HUES48 (cell line): ENCODE results near the gene CREB5.
"Not testable (repeated sequence)": the region's sequence is repeated elsewhere in the genome, so short reads cannot be mapped to it uniquely, and the experiment has no call there.

ENCODE experiments used
- H3K27ac ChIP-seq: one replicate; pipeline ENCODE4 v1.7.0; 2013; ENCODE audit warnings: low read depth, low read length, inconsistent platforms
- H3K27me3 ChIP-seq: 2 replicates; pipeline ENCODE4 v1.6.1; 2013; ENCODE audit warnings: mild to moderate bottlenecking, low read length; ENCODE audit not compliant: control insufficient read depth, insufficient read depth
- H3K36me3 ChIP-seq: 2 replicates; pipeline ENCODE4 v1.6.1; 2013; ENCODE audit warnings: low read length; ENCODE audit not compliant: control insufficient read depth, insufficient read depth
- H3K4me1 ChIP-seq: 2 replicates; pipeline ENCODE4 v1.6.1; 2013; ENCODE audit warnings: mild to moderate bottlenecking, low read length; ENCODE audit not compliant: control insufficient read depth, insufficient read depth
- H3K4me3 ChIP-seq: 2 replicates; pipeline ENCODE4 v1.5.1; 2013; ENCODE audit warnings: mild to moderate bottlenecking, low read depth, low read length
- H3K9ac ChIP-seq: 2 replicates; pipeline ENCODE4 v1.6.1; 2013; ENCODE audit warnings: mild to moderate bottlenecking, low read depth, low read length, moderate library complexity
- H3K9me3 ChIP-seq: 2 replicates; pipeline ENCODE4 v1.6.1; 2013; ENCODE audit warnings: low read length; ENCODE audit not compliant: control insufficient read depth, insufficient read depth

CREB5 gene

GRCh38 chr7:28779954-28780353, 367.6 kb downstream of the CREB5 start:
- Histone ChIP-seq H3K27me3 (no peaks in the 10 kb centered on the region), H3K36me3 (no peaks in the 10 kb centered on the region), H3K9me3 (no peaks in the 10 kb centered on the region), H3K4me1 (no peaks in the 10 kb centered on the region), H3K4me3 (no peak overlapping the region), H3K9ac (no peak overlapping the region), H3K27ac (no peak overlapping the region)

DNA sequence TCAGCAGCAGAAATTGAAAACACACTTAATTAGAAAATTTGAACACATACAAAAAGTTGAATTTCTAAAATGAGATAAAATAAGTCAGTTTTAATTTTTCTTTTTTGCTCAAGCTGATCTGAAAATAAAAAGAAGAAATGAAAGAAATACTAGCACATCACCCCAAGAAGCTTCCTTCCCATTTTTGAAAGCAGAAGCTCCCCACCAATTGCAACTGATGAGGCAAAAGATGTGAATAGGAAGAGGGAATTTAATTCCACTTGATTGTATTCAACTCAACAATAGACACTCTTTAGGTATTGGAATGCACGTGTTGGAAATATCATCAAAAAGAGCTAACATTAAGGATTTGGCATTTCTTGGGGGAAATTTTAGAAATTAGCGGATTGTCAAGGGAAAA, 370.0 kb downstream of the CREB5 start:
- no peaks in the 10 kb centered on the region for H3K9me3 ChIP-seq
- H3K4me1 ChIP-seq = no peaks in the 10 kb centered on the region
- H3K27ac ChIP-seq = no peak overlapping the region
- H3K4me3 ChIP-seq = no peak overlapping the region
- no peaks in the 10 kb centered on the region for H3K27me3 ChIP-seq
- no peaks in the 10 kb centered on the region for H3K36me3 ChIP-seq
- no peak overlapping the region for H3K9ac ChIP-seq

DNA sequence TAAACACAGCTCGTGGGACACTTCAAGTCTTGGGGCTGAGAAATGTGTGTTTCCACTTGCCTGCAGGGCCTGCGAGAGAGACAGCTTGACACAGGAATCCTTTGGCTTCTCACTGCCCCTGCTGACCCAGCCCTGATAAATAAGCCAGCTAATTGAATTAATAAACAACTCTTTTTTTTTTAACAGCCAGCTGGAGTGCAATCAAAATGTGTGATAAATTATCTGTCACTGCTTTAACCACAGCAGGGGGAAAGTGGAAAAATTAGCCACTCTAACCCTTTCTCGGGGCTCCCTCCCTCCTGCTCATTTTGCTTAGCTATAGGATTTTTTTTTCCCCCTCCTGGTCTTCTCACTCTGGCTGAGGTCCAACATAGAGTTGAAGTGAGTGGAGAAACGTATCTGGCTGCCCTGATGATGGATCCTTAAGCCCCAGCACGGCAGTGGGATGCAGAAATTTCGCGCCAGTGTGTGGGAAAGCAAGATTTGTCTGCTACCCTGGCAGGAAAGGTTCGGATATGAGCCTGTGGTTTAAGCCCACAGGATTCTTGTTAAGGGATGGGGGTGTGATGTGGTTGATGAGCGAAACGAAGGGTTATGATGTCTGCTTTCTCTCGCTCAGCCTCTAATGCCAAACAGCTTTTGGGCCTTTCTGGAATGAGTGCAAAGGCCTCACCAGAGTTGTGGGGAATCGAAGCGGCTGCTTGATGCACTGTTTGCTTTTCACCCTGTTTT, 372.0 kb downstream of the CREB5 start:
- H3K27ac ChIP-seq = no peak overlapping the region
- no peaks in the 10 kb centered on the region for H3K4me1 ChIP-seq
- no peaks in the 10 kb centered on the region for H3K27me3 ChIP-seq
- no peaks in the 10 kb centered on the region for H3K36me3 ChIP-seq
- H3K9ac ChIP-seq = no peak overlapping the region
- H3K9me3 ChIP-seq = no peaks in the 10 kb centered on the region
- H3K4me3 ChIP-seq = no peak overlapping the region

DNA sequence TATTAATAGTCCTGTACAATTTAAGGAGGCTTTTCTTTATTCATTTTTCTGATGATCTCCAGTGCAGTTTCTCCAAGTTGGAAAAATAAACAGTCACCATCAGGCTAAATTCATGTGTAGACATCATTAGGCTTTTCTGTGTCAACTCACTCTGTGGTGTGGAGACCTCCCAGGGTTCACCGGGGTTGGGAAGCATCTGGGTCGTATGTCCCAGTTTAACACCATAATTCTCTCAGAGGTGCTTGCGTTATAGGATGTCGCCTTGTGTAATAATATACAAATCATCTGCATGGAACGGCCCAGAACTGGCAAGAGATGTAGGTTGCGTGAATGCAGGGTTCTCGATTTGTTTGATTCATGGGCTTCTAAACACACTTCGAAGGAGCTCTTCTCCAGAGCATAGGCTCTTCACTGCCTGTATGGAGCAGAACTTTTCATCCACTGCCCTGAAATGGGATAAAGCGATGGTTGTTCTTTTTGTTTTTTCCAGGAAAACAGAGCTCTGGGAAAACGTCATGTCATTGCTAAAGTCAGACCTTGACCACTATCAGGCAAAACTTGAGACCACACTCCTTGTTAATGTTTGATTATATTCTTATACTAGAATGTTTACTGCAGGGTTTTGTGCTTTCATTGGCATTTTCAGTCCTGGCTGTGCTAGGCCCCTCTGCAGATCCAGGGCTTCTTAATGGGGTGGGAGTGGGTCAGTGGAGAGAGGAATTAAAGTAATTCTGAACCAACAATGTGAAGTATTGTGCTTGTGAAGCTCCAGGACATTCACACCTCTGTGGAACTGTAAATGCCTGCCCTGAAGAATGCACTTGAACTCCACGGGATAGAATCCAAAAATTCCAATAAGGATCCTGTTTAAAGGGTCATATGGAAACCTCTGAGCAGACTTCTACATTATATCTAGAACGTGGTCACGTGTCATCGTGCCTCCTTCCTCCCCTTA, 373.0 kb downstream of the CREB5 start:
- no peak overlapping the region for H3K9ac ChIP-seq
- H3K27ac ChIP-seq = no peak overlapping the region
- H3K36me3 ChIP-seq = no peaks in the 10 kb centered on the region

GRCh38 chr7:28786156-28786555, 373.8 kb downstream of the CREB5 start:
- not testable (repeated sequence) for H3K4me3 ChIP-seq, H3K36me3 ChIP-seq, H3K9me3 ChIP-seq, H3K27me3 ChIP-seq, H3K4me1 ChIP-seq, H3K9ac ChIP-seq, H3K27ac ChIP-seq

More for the DNA sequence above, 373.0 kb downstream of the CREB5 start:
- no peak overlapping the region for H3K4me3 ChIP-seq
- no peaks in the 10 kb centered on the region for H3K9me3 ChIP-seq
- no peaks in the 10 kb centered on the region for H3K4me1 ChIP-seq
- no peaks in the 10 kb centered on the region for H3K27me3 ChIP-seq

GRCh38 chr7:28787106-28787505, 374.8 kb downstream of the CREB5 start:
- Histone ChIP-seq H3K9me3 (no peaks in the 10 kb centered on the region), H3K27me3 (no peaks in the 10 kb centered on the region), H3K36me3 (no peaks in the 10 kb centered on the region), H3K27ac (no peak overlapping the region), H3K9ac (no peak overlapping the region), H3K4me3 (no peak overlapping the region), H3K4me1 (no peaks in the 10 kb centered on the region)

DNA sequence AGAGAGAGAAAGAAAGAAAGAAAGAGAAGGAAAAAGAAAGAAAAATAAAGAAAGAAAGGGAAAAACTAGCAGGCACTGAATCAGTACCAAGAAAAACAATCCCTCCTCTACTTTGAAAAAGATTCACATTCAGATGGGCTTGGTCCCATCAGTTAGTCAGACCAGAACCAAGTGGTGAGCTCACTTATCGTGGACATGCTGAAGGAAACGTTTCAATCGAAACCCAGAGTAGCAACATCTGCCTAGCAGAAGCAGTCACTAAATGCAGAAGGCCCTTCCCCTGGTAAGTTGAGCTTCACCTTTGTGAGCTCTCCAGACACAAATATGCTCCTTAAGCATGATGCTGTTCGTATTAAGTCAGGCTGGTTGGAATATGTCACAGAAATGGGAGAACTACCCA, 378.1 kb downstream of the CREB5 start:
- Histone ChIP-seq H3K4me1 (peaks cover 13% of the 10 kb centered on the region), H3K4me3 (no peak overlapping the region), H3K36me3 (no peaks in the 10 kb centered on the region), H3K9me3 (no peaks in the 10 kb centered on the region), H3K27ac (no peak overlapping the region), H3K27me3 (peaks cover 22% of the 10 kb centered on the region), H3K9ac (no peak overlapping the region)

- H3K9me3 ChIP-seq = no peaks in the 10 kb centered on the region
- H3K27ac ChIP-seq = no peak overlapping the region
- H3K9ac ChIP-seq = no peak overlapping the region
- H3K4me1 ChIP-seq = peaks cover 13% of the 10 kb centered on the region
- H3K36me3 ChIP-seq = no peaks in the 10 kb centered on the region
- no peak overlapping the region for H3K4me3 ChIP-seq
- H3K27me3 ChIP-seq = peaks cover 22% of the 10 kb centered on the region
These were observed 380.5 kb downstream of the CREB5 start for GRCh38 chr7:28792858-28793257.

- no peak overlapping the region for H3K27ac ChIP-seq
- H3K4me1 ChIP-seq = peaks cover 13% of the 10 kb centered on the region
- H3K9ac ChIP-seq = no peak overlapping the region
- no peaks in the 10 kb centered on the region for H3K36me3 ChIP-seq
- no peaks in the 10 kb centered on the region for H3K9me3 ChIP-seq
- no peak overlapping the region for H3K4me3 ChIP-seq
- peaks cover 22% of the 10 kb centered on the region for H3K27me3 ChIP-seq
These were observed 381.2 kb downstream of the CREB5 start for GRCh38 chr7:28793381-28794085.

GRCh38 chr7:28798274-28798673, 386.0 kb downstream of the CREB5 start:
- H3K4me1 ChIP-seq = peaks cover 13% of the 10 kb centered on the region
- H3K9me3 ChIP-seq = no peaks in the 10 kb centered on the region
- H3K9ac ChIP-seq = no peak overlapping the region
- H3K27me3 ChIP-seq = peaks cover 12% of the 10 kb centered on the region
- no peak overlapping the region for H3K4me3 ChIP-seq
- H3K36me3 ChIP-seq = no peaks in the 10 kb centered on the region
- no peak overlapping the region for H3K27ac ChIP-seq
